Articular chondrocyte of knee joint (primary cell): ENCODE data around the gene FOXE1. TPM values are rescaled to one million over a fixed set of nuclear protein-coding genes. Genes with fewer than 3 reads are reported as not detected.

ENCODE experiments used
- total RNA-seq: library from RNA; depleted of rRNA; stranded (reverse); fragments of >200 nt; gene quantifications from 2 replicates; pipeline ENCODE4 v1.2.3, GENCODE V29; 2012

Gene FOXE1
- total RNA-seq: not detected in 2 replicates

GRCh38 chr9:97853056-97853843 lies at the start of gene FOXE1:
FOXE1 (plus strand) TSS chr9:97853226; CDS start chr9:97853915, 689 bp downstream.

Other genes starting within 250 kb of the FOXE1 start
- 17.9 and 18.8 TPM in 2 replicates for gene TSTD2, start 219.9 kb upstream of the FOXE1 start, total RNA-seq
- 31.2 and 37.4 TPM in 2 replicates for gene NCBP1, start 219.4 kb upstream of the FOXE1 start, total RNA-seq
- 12.5 and 15.4 TPM in 2 replicates for gene XPA, start 155.9 kb upstream of the FOXE1 start, total RNA-seq
- gene TRMO, start 69.3 kb downstream of the FOXE1 start, total RNA-seq: 22.3 and 29.4 TPM in 2 replicates
- not detected in 2 replicates for gene HEMGN, start 84.9 kb downstream of the FOXE1 start, total RNA-seq
- 16.2 and 16.5 TPM in 2 replicates for gene ANP32B, start 130.1 kb downstream of the FOXE1 start, total RNA-seq
- gene NANS, start 203.5 kb downstream of the FOXE1 start, total RNA-seq: 76.3 and 118 TPM in 2 replicates